KMS-11 (cell line): ENCODE results near the gene CD274.

ENCODE experiments used
- H2AFZ ChIP-seq: fragments of 200-600 bp; sonication (generic); 2 replicates; pipeline ENCODE4 v1.6.1; 2016; ENCODE audit warnings: antibody characterized with exemption, mixed run types, low read depth
- H3K27ac ChIP-seq: fragments of 200-600 bp; sonication (generic); 2 replicates; pipeline ENCODE4 v1.6.1; 2016; ENCODE audit warnings: mild to moderate bottlenecking, mixed run types
- H3K27me3 ChIP-seq: fragments of 200-600 bp; sonication (generic); 2 replicates; pipeline ENCODE4 v1.6.1; 2017; ENCODE audit warnings: mild to moderate bottlenecking, low read depth, mixed run types, moderate library complexity; ENCODE audit not compliant: insufficient read depth
- H3K36me3 ChIP-seq: fragments of 200-600 bp; sonication (generic); 2 replicates; pipeline ENCODE4 v1.6.1; 2017; ENCODE audit warnings: mild to moderate bottlenecking, mixed run types; ENCODE audit not compliant: insufficient read depth
- H3K4me1 ChIP-seq: fragments of 200-600 bp; sonication (generic); 2 replicates; pipeline ENCODE4 v1.6.1; 2016; ENCODE audit warnings: mild to moderate bottlenecking, low read depth, mixed run types; ENCODE audit not compliant: poor library complexity, severe bottlenecking
- H3K4me2 ChIP-seq: fragments of 200-600 bp; sonication (generic); 2 replicates; pipeline ENCODE4 v1.7.0; 2016; ENCODE audit warnings: mild to moderate bottlenecking, mixed run types
- H3K4me3 ChIP-seq: fragments of 200-600 bp; sonication (generic); IDR thresholded peaks from 2 replicates; pipeline ENCODE4 v1.6.1; 2017; ENCODE audit warnings: low read depth, low read length, mixed read lengths; ENCODE audit not compliant: insufficient read depth
- H3K79me2 ChIP-seq: fragments of 200-600 bp; sonication (generic); 2 replicates; pipeline ENCODE4 v1.6.1; 2016; ENCODE audit warnings: low read depth, mixed run types; ENCODE audit not compliant: insufficient read depth
- H3K9ac ChIP-seq: fragments of 200-600 bp; sonication (generic); 2 replicates; pipeline ENCODE4 v1.6.1; 2016; ENCODE audit warnings: mild to moderate bottlenecking, mixed run types
- H4K20me1 ChIP-seq: fragments of 200-600 bp; sonication (generic); 2 replicates; pipeline ENCODE4 v1.6.1; 2016; ENCODE audit warnings: mild to moderate bottlenecking, mixed run types; ENCODE audit not compliant: insufficient read depth
- TF ChIP-seq, protein P1 (sequence below): fragments of 200-600 bp; sonication (generic); conservative IDR thresholded peaks from 2 replicates; pipeline ENCODE4 v1.6.1; 2017; ENCODE audit warnings: low read depth, mild to moderate bottlenecking, antibody characterized with exemption, low read length, moderate library complexity, mixed read lengths

Gene CD274

DNA sequence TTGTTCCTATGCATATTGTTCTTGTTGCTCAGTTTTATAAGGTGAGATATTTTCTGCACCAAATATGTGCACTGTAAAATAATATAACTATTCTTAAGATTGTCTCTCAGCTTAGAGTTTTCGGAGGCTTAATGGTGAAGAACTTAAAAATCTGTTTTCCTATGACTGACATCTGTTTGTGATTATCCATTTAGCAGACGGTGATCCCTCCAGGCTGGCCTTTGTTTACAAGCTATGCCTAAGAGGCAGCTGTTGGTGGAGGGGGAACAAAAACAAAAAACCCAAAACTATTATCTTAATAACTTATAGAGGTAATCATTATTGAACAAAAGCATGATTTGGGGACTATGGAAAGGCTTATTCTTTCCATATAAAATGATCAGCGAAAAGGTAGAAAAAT, 60.6 kb downstream of the CD274 start:
- no peaks in the 10 kb centered on the region for H3K27me3 ChIP-seq
- H3K36me3 ChIP-seq = no peaks in the 10 kb centered on the region
- H3K27ac ChIP-seq = peak overlapping the region; percentile 70; the same call in 1 of the 2 replicates
- peak overlapping the region; percentile 86 for H3K4me2 ChIP-seq
- H3K79me2 ChIP-seq = no peaks in the 10 kb centered on the region
- H4K20me1 ChIP-seq = no peaks in the 10 kb centered on the region
- peaks cover 41% of the 10 kb centered on the region for H3K4me1 ChIP-seq
- H2AFZ ChIP-seq = peak overlapping the region; percentile 67; the same call in 1 of the 2 replicates
- no peak overlapping the region for H3K4me3 ChIP-seq
- peak overlapping the region; percentile 51; the same call in 1 of the 2 replicates for H3K9ac ChIP-seq
- TF ChIP-seq, protein P1, sequence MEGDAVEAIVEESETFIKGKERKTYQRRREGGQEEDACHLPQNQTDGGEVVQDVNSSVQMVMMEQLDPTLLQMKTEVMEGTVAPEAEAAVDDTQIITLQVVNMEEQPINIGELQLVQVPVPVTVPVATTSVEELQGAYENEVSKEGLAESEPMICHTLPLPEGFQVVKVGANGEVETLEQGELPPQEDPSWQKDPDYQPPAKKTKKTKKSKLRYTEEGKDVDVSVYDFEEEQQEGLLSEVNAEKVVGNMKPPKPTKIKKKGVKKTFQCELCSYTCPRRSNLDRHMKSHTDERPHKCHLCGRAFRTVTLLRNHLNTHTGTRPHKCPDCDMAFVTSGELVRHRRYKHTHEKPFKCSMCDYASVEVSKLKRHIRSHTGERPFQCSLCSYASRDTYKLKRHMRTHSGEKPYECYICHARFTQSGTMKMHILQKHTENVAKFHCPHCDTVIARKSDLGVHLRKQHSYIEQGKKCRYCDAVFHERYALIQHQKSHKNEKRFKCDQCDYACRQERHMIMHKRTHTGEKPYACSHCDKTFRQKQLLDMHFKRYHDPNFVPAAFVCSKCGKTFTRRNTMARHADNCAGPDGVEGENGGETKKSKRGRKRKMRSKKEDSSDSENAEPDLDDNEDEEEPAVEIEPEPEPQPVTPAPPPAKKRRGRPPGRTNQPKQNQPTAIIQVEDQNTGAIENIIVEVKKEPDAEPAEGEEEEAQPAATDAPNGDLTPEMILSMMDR = no peak

DNA sequence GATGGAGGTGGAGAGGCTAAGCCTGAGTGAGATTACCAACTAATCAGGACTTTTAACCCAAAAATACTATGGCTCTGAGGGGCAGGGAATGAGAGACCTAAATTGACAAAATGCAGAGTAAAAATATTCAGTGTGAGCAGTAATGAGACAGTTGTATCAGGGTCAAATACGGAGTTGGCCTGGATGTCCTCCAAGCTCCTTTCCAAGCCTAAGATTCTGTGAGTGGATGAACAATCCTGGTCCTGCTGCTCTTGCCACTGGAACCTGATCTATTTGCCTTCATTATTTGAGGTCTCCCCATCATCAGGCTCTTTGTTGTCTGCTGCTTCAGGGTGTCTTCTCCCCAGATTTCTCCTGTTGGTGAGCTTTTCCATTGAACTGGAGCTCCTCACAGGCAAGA, 61.1 kb downstream of the CD274 start:
- TF ChIP-seq, protein P1 = no peak
- Histone ChIP-seq H3K4me1 (peaks cover 41% of the 10 kb centered on the region), H4K20me1 (no peaks in the 10 kb centered on the region), H2AFZ (0 out of 2 replicates have a peak overlapping the region, but pooled peaks have one; percentile 67), H3K27ac (no peak overlapping the region), H3K4me3 (no peak overlapping the region), H3K9ac (no peak overlapping the region), H3K27me3 (no peaks in the 10 kb centered on the region), H3K36me3 (no peaks in the 10 kb centered on the region), H3K4me2 (peak overlapping the region; percentile 86; the same call in 1 of the 2 replicates), H3K79me2 (no peaks in the 10 kb centered on the region)

DNA sequence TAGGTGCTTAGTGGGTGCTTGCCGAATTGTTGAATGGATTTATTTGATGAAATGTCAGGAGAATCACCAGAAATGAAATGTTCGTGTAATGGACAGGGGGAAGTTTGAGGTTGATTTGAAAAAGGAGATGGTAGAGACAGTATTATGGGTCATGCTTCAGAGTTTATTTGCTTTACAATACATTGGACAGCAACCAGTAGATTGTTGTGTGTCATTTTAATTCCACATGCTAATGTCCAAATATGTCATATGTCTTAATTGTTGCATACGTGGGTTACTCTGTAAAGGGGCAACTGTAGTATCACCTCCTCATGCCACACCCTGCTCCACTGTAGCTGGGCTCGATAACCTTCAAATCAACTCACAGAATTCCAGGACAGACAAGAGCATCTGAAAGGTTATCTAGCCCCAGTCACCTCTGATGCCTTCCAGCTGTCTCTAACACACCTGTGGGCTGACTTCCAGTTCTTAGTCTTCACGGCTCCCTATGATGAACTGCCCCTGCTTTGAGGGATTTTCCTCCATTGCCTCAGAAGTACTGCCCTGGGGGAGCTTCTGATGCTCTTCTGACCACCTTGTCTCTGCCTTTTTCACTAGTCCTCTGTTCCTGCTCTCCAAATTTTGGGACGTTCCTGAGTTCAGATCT, 61.7 kb downstream of the CD274 start:
- Histone ChIP-seq H3K27me3 (no peaks in the 10 kb centered on the region), H3K4me1 (peaks cover 41% of the 10 kb centered on the region), H3K9ac (no peak overlapping the region), H3K4me2 (peak overlapping the region; percentile 86; the same call in 1 of the 2 replicates), H3K27ac (no peak overlapping the region), H3K4me3 (no peak overlapping the region), H3K36me3 (no peaks in the 10 kb centered on the region), H3K79me2 (no peaks in the 10 kb centered on the region), H4K20me1 (no peaks in the 10 kb centered on the region), H2AFZ (no peak overlapping the region)
- TF ChIP-seq, protein P1 = no peak

DNA sequence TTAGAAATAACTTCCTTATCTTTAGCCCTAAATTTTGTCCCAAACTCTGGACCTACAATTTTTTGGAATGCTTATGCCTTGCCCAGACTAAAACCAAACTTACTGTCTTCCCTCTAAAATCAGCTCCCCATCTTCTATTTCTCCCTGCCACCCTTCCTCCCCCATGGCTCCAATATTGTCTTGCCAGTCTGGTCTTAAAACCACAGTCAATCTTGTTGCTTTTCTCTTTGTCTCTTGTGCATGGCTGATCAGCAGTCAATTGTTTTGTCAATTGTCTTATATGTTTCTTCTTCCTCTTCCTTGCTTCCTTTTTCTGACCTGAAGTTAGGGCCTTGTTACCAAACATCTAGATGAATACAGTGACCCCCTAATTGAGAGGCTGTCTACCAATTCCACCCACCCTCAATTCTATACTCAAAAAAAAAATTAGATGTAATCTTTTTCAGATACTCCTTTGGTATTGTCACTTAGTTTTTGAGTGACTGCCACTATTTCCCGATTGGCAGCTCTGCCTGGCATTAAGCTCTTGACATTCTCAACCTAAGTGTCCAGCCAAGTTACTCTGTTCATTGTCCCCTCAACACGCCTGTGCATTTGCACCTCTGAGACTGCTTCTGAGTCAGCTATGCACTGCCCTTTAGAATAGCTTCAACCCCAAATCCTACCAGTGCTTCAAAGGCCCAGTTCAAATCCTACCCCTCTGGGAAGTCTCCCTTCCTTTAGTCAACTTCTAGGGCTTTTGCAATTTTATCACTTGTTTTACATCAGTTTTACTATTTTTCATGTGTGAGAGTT, 62.5 kb downstream of the CD274 start:
- H3K27ac ChIP-seq = no peak overlapping the region

More for the DNA sequence above, 62.5 kb downstream of the CD274 start:
- TF ChIP-seq, protein P1 = no peak
- no peak overlapping the region for H2AFZ ChIP-seq
- no peaks in the 10 kb centered on the region for H3K36me3 ChIP-seq
- no peak overlapping the region for H3K4me3 ChIP-seq
- H4K20me1 ChIP-seq = no peaks in the 10 kb centered on the region
- H3K9ac ChIP-seq = no peak overlapping the region
- no peaks in the 10 kb centered on the region for H3K79me2 ChIP-seq
- peaks cover 41% of the 10 kb centered on the region for H3K4me1 ChIP-seq
- no peaks in the 10 kb centered on the region for H3K27me3 ChIP-seq
- no peak overlapping the region for H3K4me2 ChIP-seq
